H1 (cell line): ENCODE results near the gene OLFM1. TPM values are rescaled to one million over a fixed set of nuclear protein-coding genes. Genes with fewer than 3 reads are reported as not detected.

Source experiments
- BRCA1 ChIP-seq: IDR thresholded peaks from 2 replicates; pipeline ENCODE4 v1.6.1; 2012; ENCODE audit warnings: low read depth, low read length, improper control_type of control experiment
- CTBP2 ChIP-seq: IDR thresholded peaks from 2 replicates; pipeline ENCODE4 v1.7.0; 2011; ENCODE audit warnings: borderline replicate concordance, mild to moderate bottlenecking, moderate library complexity, mixed read lengths, low read length; ENCODE audit not compliant: insufficient read depth, insufficient read length
- CTCF ChIP-seq, 3 experiments: IDR thresholded peaks; 1 replicate in 2 of 3; 2 replicates in 1 of 3; pipeline versions ENCODE4 v1.5.1 to v1.6.1; 2011; ENCODE audit warnings: low read length in 3 of 3, mild to moderate bottlenecking in 3 of 3, inconsistent platforms in 2 of 3, low read depth in 1 of 3, moderate library complexity in 1 of 3; ENCODE audit not compliant: insufficient read depth in 1 of 3; ENCODE audit errors: control extremely low read depth in 1 of 3
- EP300 ChIP-seq, 2 experiments: IDR thresholded peaks; 1 replicate in 1 of 2; 2 replicates in 1 of 2; pipeline ENCODE4 v1.6.1; 2011 to 2012; ENCODE audit warnings: low read depth in 2 of 2, low read length in 2 of 2, mild to moderate bottlenecking in 2 of 2, borderline replicate concordance in 1 of 2, inconsistent platforms in 1 of 2, moderate library complexity in 1 of 2
- JUN ChIP-seq: IDR thresholded peaks from 2 replicates; pipeline ENCODE4 v1.6.1; 2011; ENCODE audit warnings: low read depth, mild to moderate bottlenecking, improper control_type of control experiment, low read length
- MAX ChIP-seq: IDR thresholded peaks from 2 replicates; pipeline ENCODE4 v1.6.1; 2012; ENCODE audit warnings: inconsistent platforms
- SP1 ChIP-seq: IDR thresholded peaks from 2 replicates; pipeline ENCODE4 v1.6.1; 2011; ENCODE audit warnings: low read depth, low read length
- polyA plus RNA-seq, 7 experiments: library from polyadenylated mRNA; depleted of rRNA in 3 of 7; stranded (reverse) in 5 of 7; unstranded in 2 of 7; fragments of >200 nt in 5 of 7; fragments of 200-250 nt in 2 of 7; gene quantifications; 1 replicate in 5 of 7; 2 replicates in 1 of 7; 4 replicates in 1 of 7; pipeline versions ENCODE4 v1.2.1 to v1.2.3, GENCODE V29; 2011 to 2013; ENCODE audit warnings: missing spikeins in 2 of 7, mixed read lengths in 2 of 7
- total RNA-seq: library from RNA; stranded (reverse); fragmentation: NEBNext Ultra II Directional; extraction: Animal tissue kit (Norgen Biotek cat#: 25700); gene quantifications from 2 replicates; pipeline ENCODE4 v1.2.1, GENCODE V29; 2021

The OLFM1 gene
- total and polyA plus RNA-seq, 2 of the 8 experiments (the other 6 are each of a cell fraction or from before 2014, with no cell fraction given): 53.0 to 53.4 TPM

GRCh38 chr9:135157856-135158563, 70.5 kb downstream of the OLFM1 start (continued):
- TF ChIP-seq CTCF (IDR thresholded peaks at IDR 0.05; ENCODE audit: control extremely low read depth in 1 of 3, insufficient read depth in 1 of 3, low read depth in 1 of 3, low read length in 3 of 3) (no peak), EP300 (IDR thresholded peaks at IDR 0.05; ENCODE audit: borderline replicate concordance in 1 of 2, low read depth in 2 of 2, low read length in 2 of 2) (no peak), SP1 (no peak), JUN (no peak), MAX (no peak), CTBP2 (no peak), BRCA1 (no peak)
